HepG2 (cell line): Measurements from ENCODE around the gene KIF26B. TPM values are rescaled to one million over a fixed set of nuclear protein-coding genes. Genes with fewer than 3 reads are reported as not detected.

Source experiments
- ATAC-seq: fragments of 200-7000 bp; cut with Tn5 transposase; 3 replicates; pipeline ENCODE4 v1.9.1; 2020; ENCODE audit warnings: mild to moderate bottlenecking, moderate library complexity
- BruUV-seq: library from RNA; stranded (reverse); fragments of 400-500 nt; replicated peaks from 2 replicates; lab custom pipeline; 2021; lab: Mats Ljungman, UMichigan
- CTCF ChIA-PET: fragments of 300-600 bp; formaldehyde crosslinking; extraction: SDS; loops from one replicate; lab custom pipeline; 2021; ENCODE audit warnings: low total read pairs, inconsistent platforms, low intra/inter-chr PET ratio; lab: Yijun Ruan, JAX
- POLR2A ChIA-PET: fragments of 350-600 bp; sonication (Branson Sonifier 250); formaldehyde crosslinking; loops from one replicate; lab custom pipeline; 2020; ENCODE audit warnings: antibody characterized with exemption, inconsistent platforms; lab: Yijun Ruan, JAX
- DNase-seq: peaks from one replicate; pipeline ENCODE4 v3.0.0-alpha.2; 2015; ENCODE audit warnings: low spot score
- FAIRE-seq: peaks from 3 replicates; lab custom pipeline; 2011; peaks lifted over from hg19 to GRCh38; lab: Jason Lieb, UNC
- H2AFZ ChIP-seq: one replicate; pipeline ENCODE4 v1.6.1; 2011; ENCODE audit warnings: low read length, inconsistent platforms
- H3K27ac ChIP-seq: fragments of 300-600 bp; 3 replicates; pipeline ENCODE4 v1.8.0; 2011; ENCODE audit warnings: mixed run types, mild to moderate bottlenecking, mixed read lengths, low read length, inconsistent platforms; ENCODE audit not compliant: insufficient read depth; ENCODE audit errors: extremely low read length
- H3K27me3 ChIP-seq, 2 experiments: fragments of 200-600 bp in 1 of 2; 2 replicates in 1 of 2; 3 replicates in 1 of 2; pipeline versions ENCODE4 v1.6.0 to v1.8.0; 2011; ENCODE audit warnings: low read length in 2 of 2, mild to moderate bottlenecking in 2 of 2, moderate library complexity in 2 of 2, inconsistent platforms in 1 of 2; ENCODE audit not compliant: insufficient read depth in 2 of 2, control insufficient read depth in 1 of 2
- H3K36me3 ChIP-seq, 2 experiments: fragments of 200-600 bp in 1 of 2; replicated peaks in 1 of 2; 2 replicates in 1 of 2; 3 replicates in 1 of 2; pipeline versions ENCODE4 v1.5.1 to v1.8.0; 2011; ENCODE audit warnings: low read length in 2 of 2, inconsistent platforms in 1 of 2; ENCODE audit not compliant: insufficient read depth in 2 of 2, control insufficient read depth in 1 of 2
- H3K4me1 ChIP-seq: 2 replicates; pipeline ENCODE4 v1.5.1; 2012; ENCODE audit warnings: low read length, inconsistent platforms; ENCODE audit not compliant: insufficient read depth
- H3K4me2 ChIP-seq: 2 replicates; pipeline ENCODE4 v1.6.0; 2011; ENCODE audit warnings: low read depth, low read length, inconsistent platforms
- H3K4me3 ChIP-seq, 3 experiments: fragments of 200-600 bp in 1 of 3; sonication (generic), shearing (Covaris generic) in 1 of 3; replicated peaks in 1 of 3; 2 replicates each; pipeline ENCODE4 v1.5.1; 2011 to 2016; ENCODE audit warnings: low read length in 3 of 3, inconsistent platforms in 2 of 3, low read depth in 2 of 3, mild to moderate bottlenecking in 2 of 3, control low read depth in 1 of 3, mixed read lengths in 1 of 3; ENCODE audit not compliant: insufficient read depth in 1 of 3
- H3K79me2 ChIP-seq: one replicate; pipeline ENCODE4 v1.6.1; 2011; ENCODE audit warnings: low read length, inconsistent platforms; ENCODE audit not compliant: insufficient read depth
- H3K9ac ChIP-seq: 2 replicates; pipeline ENCODE4 v1.6.0; 2011; ENCODE audit warnings: mild to moderate bottlenecking, low read depth, low read length, inconsistent platforms; ENCODE audit not compliant: insufficient read depth
- H3K9me3 ChIP-seq: 2 replicates; pipeline ENCODE4 v1.5.1; 2012; ENCODE audit warnings: mild to moderate bottlenecking, low read length
- H4K20me1 ChIP-seq: 2 replicates; pipeline ENCODE4 v1.6.0; 2011; ENCODE audit warnings: inconsistent platforms, mild to moderate bottlenecking, low read length, moderate library complexity; ENCODE audit not compliant: insufficient read depth
- ZSCAN29 ChIP-seq: sonication (generic); formaldehyde crosslinking; conservative IDR thresholded peaks from 2 replicates; pipeline ENCODE4 v1.4.0; 2020; ENCODE audit warnings: mild to moderate bottlenecking, missing genetic modification reagents
- WGBS: methylation state at CpG from one replicate; pipeline ENCODE4 v1.1.6; 2017; ENCODE audit warnings: low lambda C conversion rate; 5-methylcytosine and 5-hydroxymethylcytosine counted together
- in situ Hi-C: cut with HindIII; loops from 2 replicates; pipeline ENCODE4 v1.10.0; 2017; ENCODE audit warnings: low pct_unique_long_range_greater_than_20kb; ENCODE audit not compliant: extremely low pct_ligation_motif_present
- intact Hi-C: fragments of 100-400 bp; cut with micrococcal nuclease; formaldehyde crosslinking; loops from one replicate; pipeline ENCODE4 v1.10.0; 2022; ENCODE audit not compliant: unreplicated experiment
- polyA plus RNA-seq, 8 experiments: library from polyadenylated mRNA; depleted of rRNA in 3 of 8; stranded (reverse) in 7 of 8; unstranded in 1 of 8; fragments of >200 nt; fragmentation: Illumina TruSeq in 4 of 8; extraction: Trizol in 4 of 8; gene quantifications; 2 replicates each; pipeline versions ENCODE4 v1.2.1 to v1.2.3, GENCODE V29; 2011 to 2016; ENCODE audit warnings: low read depth in 4 of 8, missing spikeins in 1 of 8, mixed read lengths in 1 of 8; ENCODE audit not compliant: insufficient read depth in 1 of 8
- total RNA-seq, 5 experiments: library from RNA; depleted of rRNA; stranded (reverse); fragments of >200 nt; fragmentation: Illumina TruSeq; extraction: Trizol; gene quantifications; 2 replicates each; pipeline ENCODE4 v1.2.3, GENCODE V29; 2016; ENCODE audit warnings: low read depth in 1 of 5
- TF ChIP-seq, protein P1 (sequence below): sonication (generic); formaldehyde crosslinking; IDR thresholded peaks from 2 replicates; pipeline ENCODE4 v1.4.0; 2020; ENCODE audit warnings: mild to moderate bottlenecking, missing genetic modification reagents
- TF ChIP-seq, protein P2 (sequence below): sonication (generic); formaldehyde crosslinking; IDR thresholded peaks from 2 replicates; pipeline ENCODE4 v1.5.0; 2020; ENCODE audit warnings: mild to moderate bottlenecking, missing genetic modification reagents, borderline replicate concordance

Gene KIF26B
- total and polyA plus RNA-seq, 2 of the 13 experiments (the other 11 are each of a cell fraction or from before 2014, with no cell fraction given) = 0.08 to 0.09 TPM

DNA sequence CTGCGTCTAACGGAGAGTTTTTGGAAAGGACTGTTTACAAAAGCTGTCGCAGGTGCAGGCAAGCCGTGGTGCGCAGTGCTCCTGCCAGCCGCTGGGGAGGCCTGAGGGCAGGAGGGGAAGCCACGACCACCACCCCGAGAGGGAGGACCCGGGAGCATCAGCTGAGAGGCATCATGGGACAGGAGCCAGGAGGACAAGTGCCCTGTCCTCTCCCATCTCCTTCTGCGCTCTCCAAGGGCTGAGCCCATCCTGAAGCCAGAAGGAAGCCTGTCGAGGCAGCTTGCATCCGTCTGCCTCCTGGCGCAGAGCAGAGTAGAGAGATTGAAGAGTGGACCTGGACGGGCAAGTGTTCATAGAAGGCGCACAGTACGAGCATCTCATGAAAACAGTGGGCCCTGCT is 310.9 kb downstream of the KIF26B start (continued):
- TF ChIP-seq, protein P1, sequence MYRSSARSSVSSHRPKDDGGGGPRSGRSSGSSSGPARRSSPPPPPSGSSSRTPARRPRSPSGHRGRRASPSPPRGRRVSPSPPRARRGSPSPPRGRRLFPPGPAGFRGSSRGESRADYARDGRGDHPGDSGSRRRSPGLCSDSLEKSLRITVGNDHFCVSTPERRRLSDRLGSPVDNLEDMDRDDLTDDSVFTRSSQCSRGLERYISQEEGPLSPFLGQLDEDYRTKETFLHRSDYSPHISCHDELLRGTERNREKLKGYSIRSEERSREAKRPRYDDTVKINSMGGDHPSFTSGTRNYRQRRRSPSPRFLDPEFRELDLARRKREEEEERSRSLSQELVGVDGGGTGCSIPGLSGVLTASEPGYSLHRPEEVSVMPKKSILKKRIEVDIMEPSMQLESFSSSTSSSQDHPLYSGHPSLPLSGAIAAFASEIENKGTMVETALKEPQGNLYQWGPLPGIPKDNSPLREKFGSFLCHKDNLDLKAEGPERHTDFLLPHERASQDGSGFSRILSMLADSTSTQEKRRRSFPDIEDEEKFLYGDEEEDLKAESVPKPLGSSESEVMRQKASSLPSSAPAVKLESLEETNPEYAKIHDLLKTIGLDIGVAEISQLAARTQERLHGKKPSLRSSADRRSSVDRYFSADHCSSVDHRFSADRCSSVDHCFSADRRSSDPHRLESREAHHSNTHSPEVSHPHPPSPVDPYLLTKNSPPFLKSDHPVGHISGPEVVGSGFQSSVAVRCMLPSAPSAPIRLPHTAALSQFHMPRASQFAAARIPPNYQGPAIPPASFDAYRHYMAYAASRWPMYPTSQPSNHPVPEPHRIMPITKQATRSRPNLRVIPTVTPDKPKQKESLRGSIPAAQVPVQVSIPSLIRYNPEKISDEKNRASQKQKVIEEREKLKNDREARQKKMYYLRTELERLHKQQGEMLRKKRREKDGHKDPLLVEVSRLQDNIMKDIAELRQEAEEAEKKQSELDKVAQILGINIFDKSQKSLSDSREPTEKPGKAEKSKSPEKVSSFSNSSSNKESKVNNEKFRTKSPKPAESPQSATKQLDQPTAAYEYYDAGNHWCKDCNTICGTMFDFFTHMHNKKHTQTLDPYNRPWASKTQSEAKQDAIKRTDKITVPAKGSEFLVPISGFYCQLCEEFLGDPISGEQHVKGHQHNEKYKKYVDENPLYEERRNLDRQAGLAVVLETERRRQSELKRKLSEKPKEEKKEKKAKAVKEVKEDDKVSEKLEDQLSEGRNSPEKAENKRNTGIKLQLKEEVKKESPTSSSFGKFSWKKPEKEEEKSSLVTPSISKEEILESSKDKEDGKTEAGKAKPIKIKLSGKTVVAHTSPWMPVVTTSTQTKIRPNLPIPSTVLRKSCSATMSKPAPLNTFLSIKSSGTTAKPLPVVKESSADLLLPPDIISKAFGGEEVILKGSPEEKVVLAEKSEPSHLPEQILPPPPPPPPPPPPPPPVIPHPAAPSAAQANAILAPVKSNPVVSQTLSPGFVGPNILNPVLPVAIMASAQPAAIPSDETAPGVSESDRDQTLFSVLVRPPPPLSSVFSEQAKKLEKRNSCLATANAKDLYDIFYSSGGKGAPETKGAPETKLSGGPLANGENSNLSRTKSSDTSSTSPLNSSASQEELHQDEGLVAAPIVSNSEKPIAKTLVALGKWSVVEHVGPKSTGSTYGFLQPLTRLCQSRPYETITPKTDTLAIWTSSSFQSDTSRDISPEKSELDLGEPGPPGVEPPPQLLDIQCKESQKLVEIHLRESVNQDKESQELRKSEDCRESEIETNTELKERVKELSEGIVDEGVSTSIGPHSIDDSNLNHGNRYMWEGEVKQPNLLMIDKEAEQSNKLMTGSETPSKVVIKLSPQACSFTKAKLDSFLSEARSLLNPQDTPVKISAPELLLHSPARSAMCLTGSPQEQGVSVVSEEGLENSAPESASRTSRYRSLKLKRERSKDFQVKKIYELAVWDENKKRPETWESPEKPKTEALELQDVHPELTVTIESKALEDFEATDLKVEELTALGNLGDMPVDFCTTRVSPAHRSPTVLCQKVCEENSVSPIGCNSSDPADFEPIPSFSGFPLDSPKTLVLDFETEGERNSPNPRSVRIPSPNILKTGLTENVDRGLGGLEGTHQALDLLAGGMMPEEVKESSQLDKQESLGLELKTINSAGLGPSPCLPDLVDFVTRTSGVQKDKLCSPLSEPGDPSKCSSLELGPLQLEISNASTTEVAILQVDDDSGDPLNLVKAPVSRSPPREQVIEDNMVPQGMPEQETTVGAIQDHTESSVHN = no peak
- no peak for TF ChIP-seq ZSCAN29 (CRISPR knock-in tag)

DNA sequence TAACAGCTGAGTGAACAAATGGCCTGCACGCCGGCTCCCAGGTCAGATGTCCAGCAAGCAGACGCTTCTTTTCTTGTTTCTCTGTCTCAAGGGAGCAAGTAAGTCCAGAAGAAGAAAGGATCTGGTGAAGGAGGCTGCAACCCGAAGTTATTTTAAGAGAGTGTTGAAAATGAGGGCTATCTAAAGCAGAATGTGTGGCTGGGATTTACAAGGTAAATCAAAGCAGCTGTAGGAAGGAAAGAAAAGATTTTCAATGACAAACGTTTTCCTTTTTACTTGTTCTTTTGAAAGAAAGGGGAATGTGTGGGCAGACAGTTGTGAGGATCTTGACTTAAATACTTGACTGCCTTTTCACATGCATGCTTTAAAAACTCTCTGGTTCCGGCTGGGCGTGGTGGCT is 311.5 kb downstream of the KIF26B start:
- no peaks in the 10 kb centered on the region for H3K79me2 ChIP-seq
- FAIRE-seq = no peak
- H3K27me3 ChIP-seq = no peaks in the 10 kb centered on the region
- no TSS peak for BruUV-seq
- H3K4me3 ChIP-seq = no peak overlapping the region
- H3K9me3 ChIP-seq = no peaks in the 10 kb centered on the region
- no peak overlapping the region for H2AFZ ChIP-seq
- WGBS = 64% methylated on average over 7 of the region's 7 CpGs
- no peak overlapping the region for H3K27ac ChIP-seq
- intact Hi-C loops = no loop called here
- ChIA-PET POLR2A (no interaction called here), CTCF (no interaction called here)
- H3K9ac ChIP-seq = no peak overlapping the region
- no peaks in the 10 kb centered on the region for H4K20me1 ChIP-seq
- ATAC-seq = no peak
- H3K36me3 ChIP-seq = no peaks in the 10 kb centered on the region
- no peak for DNase-seq
- H3K4me2 ChIP-seq = no peak overlapping the region
- in situ Hi-C loops = no loop called here
- H3K4me1 ChIP-seq = peaks cover 58% of the 10 kb centered on the region
- TF ChIP-seq, protein P2, sequence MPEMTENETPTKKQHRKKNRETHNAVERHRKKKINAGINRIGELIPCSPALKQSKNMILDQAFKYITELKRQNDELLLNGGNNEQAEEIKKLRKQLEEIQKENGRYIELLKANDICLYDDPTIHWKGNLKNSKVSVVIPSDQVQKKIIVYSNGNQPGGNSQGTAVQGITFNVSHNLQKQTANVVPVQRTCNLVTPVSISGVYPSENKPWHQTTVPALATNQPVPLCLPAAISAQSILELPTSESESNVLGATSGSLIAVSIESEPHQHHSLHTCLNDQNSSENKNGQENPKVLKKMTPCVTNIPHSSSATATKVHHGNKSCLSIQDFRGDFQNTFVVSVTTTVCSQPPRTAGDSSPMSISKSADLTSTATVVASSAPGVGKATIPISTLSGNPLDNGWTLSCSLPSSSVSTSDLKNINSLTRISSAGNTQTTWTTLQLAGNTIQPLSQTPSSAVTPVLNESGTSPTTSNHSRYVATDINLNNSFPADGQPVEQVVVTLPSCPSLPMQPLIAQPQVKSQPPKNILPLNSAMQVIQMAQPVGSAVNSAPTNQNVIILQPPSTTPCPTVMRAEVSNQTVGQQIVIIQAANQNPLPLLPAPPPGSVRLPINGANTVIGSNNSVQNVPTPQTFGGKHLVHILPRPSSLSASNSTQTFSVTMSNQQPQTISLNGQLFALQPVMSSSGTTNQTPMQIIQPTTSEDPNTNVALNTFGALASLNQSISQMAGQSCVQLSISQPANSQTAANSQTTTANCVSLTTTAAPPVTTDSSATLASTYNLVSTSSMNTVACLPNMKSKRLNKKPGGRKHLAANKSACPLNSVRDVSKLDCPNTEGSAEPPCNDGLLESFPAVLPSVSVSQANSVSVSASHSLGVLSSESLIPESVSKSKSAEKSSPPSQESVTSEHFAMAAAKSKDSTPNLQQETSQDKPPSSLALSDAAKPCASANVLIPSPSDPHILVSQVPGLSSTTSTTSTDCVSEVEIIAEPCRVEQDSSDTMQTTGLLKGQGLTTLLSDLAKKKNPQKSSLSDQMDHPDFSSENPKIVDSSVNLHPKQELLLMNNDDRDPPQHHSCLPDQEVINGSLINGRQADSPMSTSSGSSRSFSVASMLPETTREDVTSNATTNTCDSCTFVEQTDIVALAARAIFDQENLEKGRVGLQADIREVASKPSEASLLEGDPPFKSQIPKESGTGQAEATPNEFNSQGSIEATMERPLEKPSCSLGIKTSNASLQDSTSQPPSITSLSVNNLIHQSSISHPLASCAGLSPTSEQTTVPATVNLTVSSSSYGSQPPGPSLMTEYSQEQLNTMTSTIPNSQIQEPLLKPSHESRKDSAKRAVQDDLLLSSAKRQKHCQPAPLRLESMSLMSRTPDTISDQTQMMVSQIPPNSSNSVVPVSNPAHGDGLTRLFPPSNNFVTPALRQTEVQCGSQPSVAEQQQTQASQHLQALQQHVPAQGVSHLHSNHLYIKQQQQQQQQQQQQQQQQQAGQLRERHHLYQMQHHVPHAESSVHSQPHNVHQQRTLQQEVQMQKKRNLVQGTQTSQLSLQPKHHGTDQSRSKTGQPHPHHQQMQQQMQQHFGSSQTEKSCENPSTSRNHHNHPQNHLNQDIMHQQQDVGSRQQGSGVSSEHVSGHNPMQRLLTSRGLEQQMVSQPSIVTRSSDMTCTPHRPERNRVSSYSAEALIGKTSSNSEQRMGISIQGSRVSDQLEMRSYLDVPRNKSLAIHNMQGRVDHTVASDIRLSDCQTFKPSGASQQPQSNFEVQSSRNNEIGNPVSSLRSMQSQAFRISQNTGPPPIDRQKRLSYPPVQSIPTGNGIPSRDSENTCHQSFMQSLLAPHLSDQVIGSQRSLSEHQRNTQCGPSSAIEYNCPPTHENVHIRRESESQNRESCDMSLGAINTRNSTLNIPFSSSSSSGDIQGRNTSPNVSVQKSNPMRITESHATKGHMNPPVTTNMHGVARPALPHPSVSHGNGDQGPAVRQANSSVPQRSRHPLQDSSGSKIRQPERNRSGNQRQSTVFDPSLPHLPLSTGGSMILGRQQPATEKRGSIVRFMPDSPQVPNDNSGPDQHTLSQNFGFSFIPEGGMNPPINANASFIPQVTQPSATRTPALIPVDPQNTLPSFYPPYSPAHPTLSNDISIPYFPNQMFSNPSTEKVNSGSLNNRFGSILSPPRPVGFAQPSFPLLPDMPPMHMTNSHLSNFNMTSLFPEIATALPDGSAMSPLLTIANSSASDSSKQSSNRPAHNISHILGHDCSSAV = no peak
